ENCODE results near the gene MCM3AP. TPM values are rescaled to one million over a fixed set of nuclear protein-coding genes. Genes with fewer than 3 reads are reported as not detected.

MCM3AP gene
- total and polyA plus RNA-seq, 9 of the 15 experiments (the other 6 are each of a cell fraction or from before 2014, with no cell fraction given) = 6.5 to 179 (median 69.6) TPM

GRCh38 chr21:46323710-46324389, 38.4 kb upstream of the MCM3AP start, which contains the start of the genes C21orf58 and PCNT (continued):
- TF ChIP-seq, protein P1, sequence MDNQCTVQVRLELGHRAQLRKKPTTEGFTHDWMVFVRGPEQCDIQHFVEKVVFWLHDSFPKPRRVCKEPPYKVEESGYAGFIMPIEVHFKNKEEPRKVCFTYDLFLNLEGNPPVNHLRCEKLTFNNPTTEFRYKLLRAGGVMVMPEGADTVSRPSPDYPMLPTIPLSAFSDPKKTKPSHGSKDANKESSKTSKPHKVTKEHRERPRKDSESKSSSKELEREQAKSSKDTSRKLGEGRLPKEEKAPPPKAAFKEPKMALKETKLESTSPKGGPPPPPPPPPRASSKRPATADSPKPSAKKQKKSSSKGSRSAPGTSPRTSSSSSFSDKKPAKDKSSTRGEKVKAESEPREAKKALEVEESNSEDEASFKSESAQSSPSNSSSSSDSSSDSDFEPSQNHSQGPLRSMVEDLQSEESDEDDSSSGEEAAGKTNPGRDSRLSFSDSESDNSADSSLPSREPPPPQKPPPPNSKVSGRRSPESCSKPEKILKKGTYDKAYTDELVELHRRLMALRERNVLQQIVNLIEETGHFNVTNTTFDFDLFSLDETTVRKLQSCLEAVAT (IDR thresholded peaks at IDR 0.05) = peak; percentile 34 to 69; a peak in 2 of 4 replicates
- no peak for TF ChIP-seq NR0B1 (IDR thresholded peaks at IDR 0.05; ENCODE audit: partially characterized antibody)
- TF ChIP-seq, protein P2, sequence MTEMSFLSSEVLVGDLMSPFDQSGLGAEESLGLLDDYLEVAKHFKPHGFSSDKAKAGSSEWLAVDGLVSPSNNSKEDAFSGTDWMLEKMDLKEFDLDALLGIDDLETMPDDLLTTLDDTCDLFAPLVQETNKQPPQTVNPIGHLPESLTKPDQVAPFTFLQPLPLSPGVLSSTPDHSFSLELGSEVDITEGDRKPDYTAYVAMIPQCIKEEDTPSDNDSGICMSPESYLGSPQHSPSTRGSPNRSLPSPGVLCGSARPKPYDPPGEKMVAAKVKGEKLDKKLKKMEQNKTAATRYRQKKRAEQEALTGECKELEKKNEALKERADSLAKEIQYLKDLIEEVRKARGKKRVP (CRISPR knock-in tag; IDR thresholded peaks at IDR 0.05) = peak; percentile 62; the same call in 1 of the 2 replicates
- peak; percentile 96 for TF ChIP-seq EGR1 (conservative IDR thresholded peaks at IDR 0.05)
- TF ChIP-seq OTX1 (CRISPR knock-in tag; IDR thresholded peaks at IDR 0.05) = 0 out of 2 replicates have a peak, but pooled peaks have one; percentile 44
- TF ChIP-seq, protein P3, sequence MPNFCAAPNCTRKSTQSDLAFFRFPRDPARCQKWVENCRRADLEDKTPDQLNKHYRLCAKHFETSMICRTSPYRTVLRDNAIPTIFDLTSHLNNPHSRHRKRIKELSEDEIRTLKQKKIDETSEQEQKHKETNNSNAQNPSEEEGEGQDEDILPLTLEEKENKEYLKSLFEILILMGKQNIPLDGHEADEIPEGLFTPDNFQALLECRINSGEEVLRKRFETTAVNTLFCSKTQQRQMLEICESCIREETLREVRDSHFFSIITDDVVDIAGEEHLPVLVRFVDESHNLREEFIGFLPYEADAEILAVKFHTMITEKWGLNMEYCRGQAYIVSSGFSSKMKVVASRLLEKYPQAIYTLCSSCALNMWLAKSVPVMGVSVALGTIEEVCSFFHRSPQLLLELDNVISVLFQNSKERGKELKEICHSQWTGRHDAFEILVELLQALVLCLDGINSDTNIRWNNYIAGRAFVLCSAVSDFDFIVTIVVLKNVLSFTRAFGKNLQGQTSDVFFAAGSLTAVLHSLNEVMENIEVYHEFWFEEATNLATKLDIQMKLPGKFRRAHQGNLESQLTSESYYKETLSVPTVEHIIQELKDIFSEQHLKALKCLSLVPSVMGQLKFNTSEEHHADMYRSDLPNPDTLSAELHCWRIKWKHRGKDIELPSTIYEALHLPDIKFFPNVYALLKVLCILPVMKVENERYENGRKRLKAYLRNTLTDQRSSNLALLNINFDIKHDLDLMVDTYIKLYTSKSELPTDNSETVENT (CRISPR knock-in tag; IDR thresholded peaks at IDR 0.05) = peak; percentile 95
- TF ChIP-seq FOXA1 (IDR thresholded peaks at IDR 0.05; ENCODE audit: borderline replicate concordance) = 0 out of 2 replicates have a peak, but pooled peaks have one; percentile 63
- 0 out of 4 replicates have a peak, but pooled peaks of 1 of the 2 experiments have one; percentile 11 for TF ChIP-seq ETV6 (IDR thresholded peaks at IDR 0.05; ENCODE audit: borderline replicate concordance in 1 of 2, low read depth in 2 of 2, low read length in 1 of 2)
- TF ChIP-seq ETV6 (CRISPR knock-in tag; IDR thresholded peaks at IDR 0.05; ENCODE audit: borderline replicate concordance) = no peak
- peak; percentile 34 for TF ChIP-seq SMARCA4 (IDR thresholded peaks at IDR 0.05)
- peak; percentile 17; the same call in 1 of the 2 replicates for TF ChIP-seq ATF1 (CRISPR knock-in tag; IDR thresholded peaks at IDR 0.05)
- peak; percentile 89 for TF ChIP-seq ATF1 (tag; IDR thresholded peaks at IDR 0.05)
- TF ChIP-seq SRSF3 (IDR thresholded peaks at IDR 0.05; ENCODE audit: insufficient read depth, low read length) = 0 out of 2 replicates have a peak, but pooled peaks have one; percentile 75
- TF ChIP-seq ZBTB26 (CRISPR knock-in tag; IDR thresholded peaks at IDR 0.05) = peak; percentile 81; the same call in 1 of the 2 replicates
- no peak for TF ChIP-seq FUS (optimal IDR thresholded peaks at IDR 0.05; ENCODE audit: low read depth, low read length)

All from K562 (cell line).